Brain microvascular endothelial cell (primary cell): Measurements from ENCODE around the gene CD164L2.
"Not testable (repeated sequence)": the region's sequence is repeated elsewhere in the genome, so short reads cannot be mapped to it uniquely, and the experiment has no call there.

Experiments used
- DNase-seq: peaks from one replicate; pipeline ENCODE4 v3.0.0-alpha.2; 2020
- H3K27ac ChIP-seq: fragments of 250-450 bp; sonication (Bioruptor Pico); 2 replicates; pipeline ENCODE4 v1.5.1; 2020; ENCODE audit warnings: mild to moderate bottlenecking, moderate library complexity
- H3K27me3 ChIP-seq: fragments of 250-450 bp; sonication (Bioruptor Pico); replicated peaks from 2 replicates; pipeline ENCODE4 v1.5.1; 2020; ENCODE audit warnings: mild to moderate bottlenecking
- H3K36me3 ChIP-seq: fragments of 250-450 bp; sonication (Bioruptor Pico); replicated peaks from 2 replicates; pipeline ENCODE4 v1.5.1; 2020; ENCODE audit warnings: mild to moderate bottlenecking
- H3K4me3 ChIP-seq: 2 replicates; pipeline ENCODE4 v1.5.1; 2011; ENCODE audit warnings: low read depth, mild to moderate bottlenecking, control low read depth, low read length, moderate library complexity
- CTCF ChIP-seq: IDR thresholded peaks from 2 replicates; pipeline ENCODE4 v1.5.1; 2011; ENCODE audit warnings: low read depth, mild to moderate bottlenecking, moderate library complexity, low read length, control low read depth, inconsistent platforms; ENCODE audit errors: missing control alignments
- in situ Hi-C: cut with HindIII; loops from 2 replicates; pipeline ENCODE4 v1.10.0; 2017; ENCODE audit warnings: low sequenced_read_pairs, low pct_ligation_motif_present

Gene CD164L2

GRCh38 chr1:27383039-27383605, at the start of gene CD164L2:
Gene CD164L2, minus strand, starts transcription at chr1:27383333. Its CDS starts 94 bp downstream, at chr1:27383239.
- H3K27ac ChIP-seq: no peak within 1 kb of the TSS

GRCh38 chr1:27432725-27433124, 49.6 kb upstream of the CD164L2 start:
- H3K4me3 ChIP-seq, in situ Hi-C loops, DNase-seq, H3K36me3 ChIP-seq, H3K27me3 ChIP-seq, H3K27ac ChIP-seq: not testable (repeated sequence)

More at GRCh38 chr1:27383039-27383605, at the start of gene CD164L2:
- no peaks in the 10 kb centered on the region for H3K36me3 ChIP-seq
- no peak for DNase-seq
- H3K4me3 ChIP-seq: no peak within 1 kb of the TSS
- no peak for TF ChIP-seq CTCF
- no peaks in the 10 kb centered on the region for H3K27me3 ChIP-seq
- in situ Hi-C loops: no loop called here

- Histone ChIP-seq H3K27me3 (no peaks in the 10 kb centered on the region), H3K36me3 (peaks cover 14% of the 10 kb centered on the region), H3K27ac (no peak overlapping the region), H3K4me3 (no peak overlapping the region)
- in situ Hi-C loops: no loop called here
- no peak for DNase-seq
- no peak for TF ChIP-seq CTCF
Observed at GRCh38 chr1:27431601-27431940, 48.4 kb upstream of the CD164L2 start.

- peak; percentile 6 for DNase-seq
- TF ChIP-seq CTCF: no peak
- H3K36me3 ChIP-seq: peaks cover 15% of the 10 kb centered on the region
- in situ Hi-C loops: no loop called here
- no peaks in the 10 kb centered on the region for H3K27me3 ChIP-seq
- H3K4me3 ChIP-seq: no peak overlapping the region
- H3K27ac ChIP-seq: no peak overlapping the region
Observed at GRCh38 chr1:27430903-27431600, 47.9 kb upstream of the CD164L2 start.

- no peaks in the 10 kb centered on the region for H3K27me3 ChIP-seq
- no peak for DNase-seq
- H3K36me3 ChIP-seq: peaks cover 15% of the 10 kb centered on the region
- in situ Hi-C loops: no loop called here
- H3K4me3 ChIP-seq: no peak overlapping the region
- no peak overlapping the region for H3K27ac ChIP-seq
- TF ChIP-seq CTCF: no peak
Observed at GRCh38 chr1:27429029-27429425, 45.9 kb upstream of the CD164L2 start.

GRCh38 chr1:27428316-27429028, 45.3 kb upstream of the CD164L2 start:
- Histone ChIP-seq H3K27ac (no peak overlapping the region), H3K4me3 (no peak overlapping the region), H3K36me3 (peaks cover 15% of the 10 kb centered on the region), H3K27me3 (no peaks in the 10 kb centered on the region)
- TF ChIP-seq CTCF: no peak
- in situ Hi-C loops: no loop called here
- no peak for DNase-seq
